ENCODE results near the gene GABRA4. TPM values are rescaled to one million over a fixed set of nuclear protein-coding genes. Genes with fewer than 3 reads are reported as not detected.

The GABRA4 gene
- not detected in 2 replicates for total RNA-seq

DNA sequence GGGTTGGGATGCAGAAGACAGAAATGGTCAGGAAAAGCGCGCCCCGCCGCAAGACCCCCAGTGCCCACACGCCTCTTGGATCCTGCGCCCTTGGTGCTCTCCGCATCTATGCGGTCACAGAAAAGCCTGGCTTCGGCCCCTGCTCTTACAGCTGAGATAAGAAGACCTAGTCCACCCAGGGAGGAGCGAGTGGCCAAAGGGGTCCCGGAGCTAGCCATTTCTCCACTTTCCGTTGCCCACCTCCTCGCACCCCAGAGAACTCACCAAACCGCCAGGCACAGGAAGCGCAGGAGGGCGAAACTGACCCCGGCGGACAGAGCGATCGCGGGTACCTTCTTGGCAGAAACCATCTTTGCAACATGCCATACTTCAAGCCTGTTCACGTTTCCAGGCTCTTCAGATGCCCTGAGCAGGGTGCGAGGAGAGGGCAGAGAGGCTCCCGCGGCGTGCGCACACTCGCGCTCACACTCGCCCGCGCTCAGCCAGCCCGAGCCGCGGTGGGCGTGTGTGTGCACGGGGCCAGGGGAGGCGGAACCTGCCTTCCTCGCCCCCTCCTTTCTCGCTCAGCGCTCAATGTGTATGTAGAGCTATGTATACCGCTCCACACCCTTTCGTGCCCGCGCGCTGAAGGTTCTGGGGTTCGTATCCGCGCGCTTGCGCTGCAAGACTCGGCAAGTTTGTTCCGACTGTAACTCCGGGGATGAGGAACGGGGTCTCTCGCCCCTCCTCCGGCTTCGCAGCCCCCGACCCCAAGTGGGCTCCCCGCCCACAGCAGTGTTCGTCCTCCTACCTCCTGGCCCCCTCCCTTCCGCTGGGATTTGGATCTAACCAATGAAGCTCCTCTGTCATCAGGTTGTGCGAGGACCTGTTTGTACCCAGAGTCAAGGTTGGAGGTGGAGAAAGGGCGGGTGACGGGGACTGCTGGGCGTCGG lies at the start of gene GABRA4:
GABRA4 (minus strand) TSS at position 507 of the 932 bp plus-strand sequence; CDS start at position 350, 157 bp downstream.

DNA sequence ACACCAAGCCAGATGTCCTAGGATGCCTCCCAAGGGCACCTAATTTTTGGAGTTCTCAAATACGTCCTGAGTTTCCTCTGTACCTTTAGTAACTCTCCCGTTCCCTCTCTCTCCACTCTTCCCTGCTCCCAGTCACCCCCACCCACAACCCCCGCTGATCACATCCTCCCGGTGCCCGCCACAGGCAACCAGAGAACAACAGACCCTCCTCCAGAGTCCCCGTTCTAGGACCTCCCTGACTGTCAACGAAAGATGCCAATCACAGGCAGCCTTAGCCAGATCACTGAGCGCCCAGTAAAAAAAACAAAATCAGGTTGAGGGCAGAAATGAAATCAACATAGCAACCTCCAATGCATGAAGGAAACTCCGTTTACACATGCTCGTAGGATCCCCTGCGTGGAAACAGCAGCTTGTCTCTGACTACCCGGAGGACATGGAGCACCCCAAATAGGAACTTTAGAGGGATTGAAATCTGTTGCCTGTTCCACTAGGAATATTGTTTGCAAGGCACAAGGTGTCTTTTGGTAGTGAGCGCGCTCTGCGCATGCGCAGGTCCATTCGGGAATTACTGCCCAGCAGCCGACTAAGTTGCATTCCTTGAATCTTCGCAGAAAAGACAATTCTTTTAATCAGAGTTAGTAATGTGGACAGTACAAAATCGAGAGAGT lies 37.8 kb upstream of the GABRA4 start, which contains the start of gene GABRB1:
GABRB1 (plus strand) TSS at position 557 of the 668 bp plus-strand sequence.

DNA sequence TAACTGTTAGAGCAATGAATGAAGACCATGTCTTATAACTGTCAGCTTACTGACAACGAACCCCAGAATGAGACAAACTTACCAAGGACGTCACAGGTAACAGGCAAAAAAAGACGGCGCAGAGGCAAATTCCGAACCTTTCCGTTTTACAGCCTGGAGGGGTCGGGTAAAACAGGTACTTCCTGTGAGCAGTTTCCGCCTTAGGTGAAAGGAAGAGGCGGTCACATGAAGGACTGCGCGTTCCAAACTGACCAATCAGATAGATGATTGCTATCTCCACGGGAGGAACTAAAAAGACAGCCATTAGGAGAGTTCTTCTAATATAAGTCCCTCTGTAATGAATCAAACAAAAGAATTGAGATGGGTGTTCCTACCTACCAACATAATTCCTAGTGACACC lies 84.3 kb downstream of the GABRA4 start, which contains the start of gene COX7B2:
COX7B2 (minus strand) TSS at position 168 of the 400 bp plus-strand sequence. CDS start 174,053 bp downstream, outside the sequence.

Other genes with a start within 250 kb of the GABRA4 start
- not detected in 2 replicates for gene COX7B2, start 84.3 kb downstream of the GABRA4 start, total RNA-seq
- not detected in 2 replicates for gene GABRB1, start 38.0 kb upstream of the GABRA4 start, total RNA-seq